HCT116 (cell line): ENCODE data around the gene CCL14. TPM values are rescaled to one million over a fixed set of nuclear protein-coding genes. Genes with fewer than 3 reads are reported as not detected.

Experiments used
- ATAC-seq: fragments of 200-7000 bp; cut with Tn5 transposase; 2 replicates; pipeline ENCODE4 v1.9.1; 2020; ENCODE audit warnings: mild to moderate bottlenecking, moderate library complexity
- BruUV-seq: library from RNA; stranded (reverse); fragments of 400-500 nt; replicated peaks from 2 replicates; lab custom pipeline; 2021; lab: Mats Ljungman, UMichigan
- CTCF ChIA-PET: fragments of 300-600 bp; sonication (Branson Sonifier 250); formaldehyde crosslinking; loops from one replicate; lab custom pipeline; 2021; ENCODE audit warnings: antibody characterized with exemption; lab: Charles Lee
- POLR2A ChIA-PET: fragments of 300-600, 350-600 bp; sonication (Branson Sonifier 250); formaldehyde crosslinking; loops from one replicate; lab custom pipeline; 2021; ENCODE audit warnings: antibody characterized with exemption; lab: Charles Lee
- RAD21 ChIA-PET, 2 experiments: fragments of 300-600 bp; sonication (Branson Sonifier 250); formaldehyde crosslinking; loops; one replicate each; lab custom pipeline; 2023; ENCODE audit warnings: low total read pairs in 2 of 2; ENCODE audit not compliant: uncharacterized antibody in 2 of 2, unreplicated experiment in 2 of 2, low non-redundant PET in 1 of 2; lab: Charles Lee
- DNase-seq: peaks from one replicate; pipeline ENCODE4 v3.0.0-alpha.2; 2010; ENCODE audit warnings: low read depth, low spot score
- H2AFZ ChIP-seq: fragments of 200-600 bp; shearing (Covaris generic), sonication (generic); 2 replicates; pipeline ENCODE4 v1.6.1; 2017; ENCODE audit warnings: low read depth, mixed run types, mixed read lengths, antibody characterized with exemption, low read length; ENCODE audit not compliant: poor library complexity, severe bottlenecking
- H3K27ac ChIP-seq: 2 replicates; pipeline ENCODE4 v1.5.1; 2012; ENCODE audit warnings: low read depth, low read length
- H3K27me3 ChIP-seq: fragments of 200-600 bp; sonication (generic); 2 replicates; pipeline ENCODE4 v1.6.1; 2016; ENCODE audit warnings: mixed run types, low read length, mixed read lengths; ENCODE audit not compliant: insufficient read depth
- H3K36me3 ChIP-seq, 2 experiments: fragments of 200-500 bp in 1 of 2; fragments of 200-600 bp in 1 of 2; sonication (Bioruptor generic) in 1 of 2; sonication (generic) in 1 of 2; 2 replicates each; pipeline versions ENCODE4 v1.5.1 to v1.6.1; 2014 to 2016; ENCODE audit warnings: low read length in 2 of 2, inconsistent platforms in 1 of 2, mixed read lengths in 1 of 2, mixed run types in 1 of 2; ENCODE audit not compliant: insufficient read depth in 2 of 2, control insufficient read depth in 1 of 2
- H3K4me1 ChIP-seq, 2 experiments: fragments of 200-600 bp in 1 of 2; sonication (generic) in 1 of 2; 2 replicates each; pipeline versions ENCODE4 v1.5.1 to v1.6.1; 2012 to 2017; ENCODE audit warnings: low read length in 2 of 2, inconsistent platforms in 1 of 2, mild to moderate bottlenecking in 1 of 2, mixed read lengths in 1 of 2, mixed run types in 1 of 2, moderate library complexity in 1 of 2; ENCODE audit not compliant: insufficient read depth in 2 of 2, control insufficient read depth in 1 of 2
- H3K4me2 ChIP-seq: fragments of 200-600 bp; sonication (generic); 2 replicates; pipeline ENCODE4 v1.6.1; 2017; ENCODE audit warnings: mixed run types, low read length, mixed read lengths
- H3K4me3 ChIP-seq, 2 experiments: fragments of 200-600 bp in 1 of 2; sonication (generic) in 1 of 2; replicated peaks in 1 of 2; 2 replicates each; pipeline ENCODE4 v1.5.1; 2011 to 2016; ENCODE audit warnings: low read length in 2 of 2, control low read depth in 1 of 2, low read depth in 1 of 2, mild to moderate bottlenecking in 1 of 2, mixed read lengths in 1 of 2, mixed run types in 1 of 2
- H3K79me2 ChIP-seq: fragments of 200-600 bp; sonication (generic); 2 replicates; pipeline ENCODE4 v1.6.1; 2017; ENCODE audit warnings: mild to moderate bottlenecking, mixed run types, low read length, moderate library complexity, mixed read lengths; ENCODE audit not compliant: insufficient read depth
- H3K9ac ChIP-seq: fragments of 200-600 bp; sonication (generic); 2 replicates; pipeline ENCODE4 v1.6.1; 2016; ENCODE audit warnings: low read length, mixed read lengths
- H3K9me2 ChIP-seq: fragments of 200-600 bp; sonication (generic), shearing (Covaris generic); 2 replicates; pipeline ENCODE4 v1.6.1; 2017; ENCODE audit warnings: mixed run types, mild to moderate bottlenecking, moderate library complexity; ENCODE audit not compliant: insufficient read depth
- H3K9me3 ChIP-seq, 2 experiments: fragments of 200-500 bp in 1 of 2; fragments of 200-600 bp in 1 of 2; sonication (Bioruptor generic) in 1 of 2; sonication (generic) in 1 of 2; 2 replicates each; pipeline ENCODE4 v1.6.1; 2014 to 2017; ENCODE audit warnings: low read length in 2 of 2, mixed read lengths in 2 of 2, inconsistent platforms in 1 of 2, low read depth in 1 of 2, mild to moderate bottlenecking in 1 of 2, mixed run types in 1 of 2, moderate library complexity in 1 of 2; ENCODE audit not compliant: control insufficient read depth in 1 of 2, insufficient read depth in 1 of 2
- H4K20me1 ChIP-seq: fragments of 200-600 bp; sonication (generic), shearing (Covaris generic); 2 replicates; pipeline ENCODE4 v1.6.1; 2017; ENCODE audit warnings: mixed run types, mild to moderate bottlenecking, moderate library complexity; ENCODE audit not compliant: insufficient read depth
- CBX3 ChIP-seq: IDR thresholded peaks from 2 replicates; pipeline ENCODE4 v1.6.1; 2012; ENCODE audit warnings: low read depth
- CTCF ChIP-seq, 3 experiments: fragments of 200-600 bp in 1 of 3; sonication (generic) in 1 of 3; IDR thresholded peaks in 2 of 3; conservative IDR thresholded peaks in 1 of 3; 2 replicates each; pipeline ENCODE4 v1.5.1; 2012 to 2017; ENCODE audit warnings: low read depth in 2 of 3, low read length in 2 of 3, antibody characterized with exemption in 1 of 3, borderline replicate concordance in 1 of 3, control low read depth in 1 of 3, mild to moderate bottlenecking in 1 of 3, mixed read lengths in 1 of 3, mixed run types in 1 of 3, moderate library complexity in 1 of 3; ENCODE audit not compliant: insufficient read depth in 1 of 3
- ELF1 ChIP-seq: IDR thresholded peaks from 2 replicates; pipeline ENCODE4 v1.6.1; 2012; ENCODE audit warnings: low read depth, borderline replicate concordance
- JUND ChIP-seq: IDR thresholded peaks from 2 replicates; pipeline ENCODE4 v1.6.1; 2012
- MAX ChIP-seq: IDR thresholded peaks from 2 replicates; pipeline ENCODE4 v1.6.1; 2012
- POLR2AphosphoS5 ChIP-seq: IDR thresholded peaks from 2 replicates; pipeline ENCODE4 v1.6.1; 2011; ENCODE audit warnings: mild to moderate bottlenecking, low read depth, low read length, moderate library complexity
- RAD21 ChIP-seq: IDR thresholded peaks from 2 replicates; pipeline ENCODE4 v1.6.1; 2012; ENCODE audit warnings: low read depth, mild to moderate bottlenecking
- SP1 ChIP-seq: IDR thresholded peaks from 2 replicates; pipeline ENCODE4 v1.6.1; 2012; ENCODE audit warnings: low read depth
- SRF ChIP-seq: IDR thresholded peaks from 2 replicates; pipeline ENCODE4 v1.6.1; 2012; ENCODE audit warnings: low read depth
- ZFX ChIP-seq: fragments of 450-650 bp; IDR thresholded peaks from 2 replicates; pipeline ENCODE4 v1.6.1; 2017
- intact Hi-C: fragments of 100-400 bp; cut with micrococcal nuclease; formaldehyde crosslinking; loops from 2 replicates; pipeline ENCODE4 v1.10.0; 2022
- total RNA-seq: library from RNA; stranded (reverse); gene quantifications from one replicate; pipeline ENCODE4 v1.2.1, GENCODE V29; 2021; ENCODE audit not compliant: unreplicated experiment
- TF ChIP-seq, protein P1 (sequence below): IDR thresholded peaks from 2 replicates; pipeline ENCODE4 v1.6.1; 2012; ENCODE audit warnings: low read depth

Gene CCL14
- total RNA-seq, 1 experiment from 2014 or later = not detected

- Histone ChIP-seq H2AFZ (no peak overlapping the region), H3K4me1 (peaks cover 0 to 14% of the 10 kb centered on the region in 2 experiments; a peak in 3 of 4 replicates), H3K9me3 (no peaks in the 10 kb centered on the region), H3K27me3 (no peaks in the 10 kb centered on the region), H3K9me2 (no peaks in the 10 kb centered on the region), H3K36me3 (no peaks in the 10 kb centered on the region), H3K27ac (no peak overlapping the region), H3K9ac (no peak overlapping the region), H3K4me3 (no peak overlapping the region), H3K79me2 (no peaks in the 10 kb centered on the region), H4K20me1 (no peaks in the 10 kb centered on the region), H3K4me2 (no peak overlapping the region)
- no TSS peak for BruUV-seq
- RAD21 ChIA-PET = no interaction called here
- no peak for TF ChIP-seq ZFX
- no peak for TF ChIP-seq CTCF (IDR thresholded peaks at IDR 0.05 in 2 of 3, conservative IDR thresholded peaks at IDR 0.05 in 1 of 3; ENCODE audit: borderline replicate concordance in 1 of 3, insufficient read depth in 1 of 3, low read depth in 2 of 3, low read length in 2 of 3)
- TF ChIP-seq MAX = no peak
- TF ChIP-seq POLR2AphosphoS5 = no peak
- TF ChIP-seq, protein P1, sequence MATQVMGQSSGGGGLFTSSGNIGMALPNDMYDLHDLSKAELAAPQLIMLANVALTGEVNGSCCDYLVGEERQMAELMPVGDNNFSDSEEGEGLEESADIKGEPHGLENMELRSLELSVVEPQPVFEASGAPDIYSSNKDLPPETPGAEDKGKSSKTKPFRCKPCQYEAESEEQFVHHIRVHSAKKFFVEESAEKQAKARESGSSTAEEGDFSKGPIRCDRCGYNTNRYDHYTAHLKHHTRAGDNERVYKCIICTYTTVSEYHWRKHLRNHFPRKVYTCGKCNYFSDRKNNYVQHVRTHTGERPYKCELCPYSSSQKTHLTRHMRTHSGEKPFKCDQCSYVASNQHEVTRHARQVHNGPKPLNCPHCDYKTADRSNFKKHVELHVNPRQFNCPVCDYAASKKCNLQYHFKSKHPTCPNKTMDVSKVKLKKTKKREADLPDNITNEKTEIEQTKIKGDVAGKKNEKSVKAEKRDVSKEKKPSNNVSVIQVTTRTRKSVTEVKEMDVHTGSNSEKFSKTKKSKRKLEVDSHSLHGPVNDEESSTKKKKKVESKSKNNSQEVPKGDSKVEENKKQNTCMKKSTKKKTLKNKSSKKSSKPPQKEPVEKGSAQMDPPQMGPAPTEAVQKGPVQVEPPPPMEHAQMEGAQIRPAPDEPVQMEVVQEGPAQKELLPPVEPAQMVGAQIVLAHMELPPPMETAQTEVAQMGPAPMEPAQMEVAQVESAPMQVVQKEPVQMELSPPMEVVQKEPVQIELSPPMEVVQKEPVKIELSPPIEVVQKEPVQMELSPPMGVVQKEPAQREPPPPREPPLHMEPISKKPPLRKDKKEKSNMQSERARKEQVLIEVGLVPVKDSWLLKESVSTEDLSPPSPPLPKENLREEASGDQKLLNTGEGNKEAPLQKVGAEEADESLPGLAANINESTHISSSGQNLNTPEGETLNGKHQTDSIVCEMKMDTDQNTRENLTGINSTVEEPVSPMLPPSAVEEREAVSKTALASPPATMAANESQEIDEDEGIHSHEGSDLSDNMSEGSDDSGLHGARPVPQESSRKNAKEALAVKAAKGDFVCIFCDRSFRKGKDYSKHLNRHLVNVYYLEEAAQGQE = no peak
- no peak for TF ChIP-seq SRF
- TF ChIP-seq RAD21 = no peak
- no peak for TF ChIP-seq SP1
- no peak for TF ChIP-seq JUND
- no peak for TF ChIP-seq ELF1
- no peak for TF ChIP-seq CBX3
- no peak for DNase-seq
- intact Hi-C loops = no loop called here
- ATAC-seq = no peak
- POLR2A ChIA-PET = no interaction called here
- CTCF ChIA-PET = interaction anchor here (1.1 to 2.7 kb wide), 2 partner anchors 12 to 201 kb away, joined by 3 to 15 read pairs; no protein-coding TSS in a partner anchor
Observed at GRCh38 chr17:35948092-35948491, 38.4 kb downstream of the CCL14 start.
